GM18858 (cell line): ENCODE results near the gene TBC1D22A.
A peak's percentile ranks its signal among the peaks of the same experiment; 100 is the strongest.

Experiments
- ATAC-seq: cut with Tn5 transposase; IDR thresholded peaks from one replicate; pipeline ENCODE4 v1.9.1; 2021; ENCODE audit not compliant: unreplicated experiment

TBC1D22A gene

DNA sequence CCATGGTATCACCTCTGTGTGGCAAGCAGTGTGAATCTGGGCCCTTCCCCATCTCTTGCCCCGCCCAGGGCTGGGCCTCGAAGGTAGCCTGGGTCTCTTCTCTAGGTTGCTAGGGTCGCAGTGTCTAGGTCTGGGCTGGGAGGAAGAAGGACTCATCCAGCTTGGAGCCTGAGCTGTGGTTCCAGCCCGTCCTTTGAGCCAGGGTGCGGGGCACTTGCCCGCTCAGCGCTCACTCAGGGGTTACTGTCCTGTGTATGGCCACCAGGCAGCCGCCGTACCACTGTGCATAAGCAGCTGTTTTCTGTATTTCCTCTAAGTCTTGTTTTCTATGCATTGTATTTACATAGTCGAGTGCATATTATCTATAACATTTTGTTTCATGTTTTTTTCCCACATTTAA is 160.9 kb downstream of the TBC1D22A start:
- no peak for ATAC-seq

DNA sequence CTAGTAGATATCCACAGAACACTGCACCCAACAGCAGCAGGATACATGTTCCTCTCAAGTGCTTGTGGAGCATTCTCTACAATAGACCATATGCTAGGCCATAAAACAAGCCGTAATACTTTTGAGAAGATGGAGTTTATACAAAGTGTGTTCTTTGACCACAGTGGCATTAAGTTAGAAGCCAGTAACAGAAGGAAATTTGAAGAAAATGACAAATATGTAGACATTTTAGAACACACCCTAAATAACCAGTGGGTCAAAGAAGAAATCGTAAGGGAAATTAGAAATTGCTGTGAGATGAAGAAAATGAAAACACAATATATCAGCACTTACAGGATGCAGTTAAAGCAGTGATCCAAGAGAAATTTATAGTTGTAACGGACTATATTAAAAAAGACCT is 163.4 kb downstream of the TBC1D22A start:
- ATAC-seq = no peak

DNA sequence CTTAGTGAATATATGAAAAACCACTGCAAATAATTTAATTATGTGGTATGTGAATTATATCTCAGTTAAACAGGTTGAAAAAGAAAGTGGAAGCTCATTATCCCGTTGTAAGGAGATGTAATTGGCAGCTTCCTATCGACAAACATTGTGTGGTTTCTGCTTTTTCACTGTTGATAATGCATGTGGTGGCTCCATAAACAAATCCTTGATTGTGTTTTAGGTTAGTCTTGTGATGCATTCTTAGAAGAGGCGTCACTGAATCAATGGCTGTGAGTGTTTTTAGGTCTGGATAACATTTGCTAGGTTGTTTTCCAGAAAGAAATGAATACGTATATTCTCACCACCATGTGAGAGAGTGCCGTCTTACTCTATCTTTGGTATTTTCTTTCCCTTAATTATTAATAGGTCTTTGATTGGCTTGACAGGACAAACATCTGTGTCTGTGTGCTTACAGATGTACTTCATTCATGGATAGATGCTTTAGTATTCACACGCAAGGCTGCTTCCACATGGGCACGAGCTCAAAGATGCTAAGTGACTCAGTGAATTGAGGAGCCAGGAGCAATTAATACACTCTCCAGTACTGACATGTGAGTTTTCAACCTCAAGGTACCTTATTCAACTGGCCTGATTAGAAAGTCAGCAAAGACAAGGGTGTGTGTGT is 166.7 kb downstream of the TBC1D22A start:
- no peak for ATAC-seq

DNA sequence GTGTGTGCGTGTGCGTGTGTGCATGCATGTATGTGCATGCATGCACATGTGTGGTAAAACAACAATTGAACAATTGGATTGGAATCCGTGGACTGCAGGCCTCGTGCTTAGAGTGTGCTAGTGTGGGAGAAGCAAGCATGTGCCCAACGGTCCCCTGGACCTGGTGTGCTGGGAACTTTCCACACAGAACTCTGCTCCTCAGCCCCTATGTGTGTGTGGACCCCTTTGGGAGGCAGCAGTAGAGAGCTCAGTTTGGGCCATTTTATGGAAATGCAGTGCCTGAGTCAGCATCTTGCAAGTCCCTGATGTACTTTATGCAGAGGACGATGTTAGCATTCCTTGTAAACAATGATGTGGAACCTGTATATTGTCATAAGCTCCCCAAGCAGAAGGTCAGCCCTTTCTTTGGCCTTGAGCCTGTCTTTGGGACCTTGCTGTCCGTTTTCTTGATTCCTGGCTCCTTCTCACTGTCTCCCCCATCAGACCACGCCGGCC is 167.3 kb downstream of the TBC1D22A start:
- no peak for ATAC-seq

DNA sequence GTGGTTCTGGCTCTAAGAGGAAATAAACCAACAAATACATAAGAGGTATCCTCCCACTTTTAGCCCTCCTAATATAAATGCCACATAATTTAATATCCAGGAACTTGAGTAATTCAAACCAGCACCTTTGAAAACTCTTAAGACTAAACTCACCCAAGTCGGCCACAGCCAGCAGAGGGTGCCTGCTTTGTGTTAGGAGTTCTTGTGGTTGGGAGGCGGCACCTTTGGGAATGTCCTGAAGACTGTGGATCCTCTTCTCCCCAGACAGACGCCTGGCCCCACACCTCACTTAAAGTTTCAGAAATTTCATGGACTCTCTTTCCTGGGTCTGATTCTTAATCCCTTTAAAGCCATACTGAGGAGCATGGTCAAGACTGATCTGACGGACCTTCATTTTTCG is 169.0 kb downstream of the TBC1D22A start:
- no peak for ATAC-seq

DNA sequence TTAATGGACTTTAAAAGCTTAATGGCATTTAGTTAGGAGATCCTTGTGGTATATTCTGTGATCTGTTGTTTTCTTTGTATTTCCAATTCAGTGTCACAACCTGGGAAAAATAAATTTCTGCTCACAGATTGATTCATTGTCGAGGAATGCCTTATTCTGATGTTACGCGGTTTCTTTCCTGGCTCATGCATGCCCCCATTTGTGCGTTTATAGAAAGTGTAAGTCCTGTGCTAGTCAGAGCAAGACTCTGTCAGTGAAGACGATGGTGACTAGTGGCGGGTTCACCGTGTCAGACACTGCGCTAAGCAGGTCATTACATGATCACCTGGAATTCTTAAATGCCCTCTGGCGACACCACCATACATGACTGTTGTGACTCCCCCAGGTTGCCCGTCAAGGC is 169.4 kb downstream of the TBC1D22A start:
- no peak for ATAC-seq

DNA sequence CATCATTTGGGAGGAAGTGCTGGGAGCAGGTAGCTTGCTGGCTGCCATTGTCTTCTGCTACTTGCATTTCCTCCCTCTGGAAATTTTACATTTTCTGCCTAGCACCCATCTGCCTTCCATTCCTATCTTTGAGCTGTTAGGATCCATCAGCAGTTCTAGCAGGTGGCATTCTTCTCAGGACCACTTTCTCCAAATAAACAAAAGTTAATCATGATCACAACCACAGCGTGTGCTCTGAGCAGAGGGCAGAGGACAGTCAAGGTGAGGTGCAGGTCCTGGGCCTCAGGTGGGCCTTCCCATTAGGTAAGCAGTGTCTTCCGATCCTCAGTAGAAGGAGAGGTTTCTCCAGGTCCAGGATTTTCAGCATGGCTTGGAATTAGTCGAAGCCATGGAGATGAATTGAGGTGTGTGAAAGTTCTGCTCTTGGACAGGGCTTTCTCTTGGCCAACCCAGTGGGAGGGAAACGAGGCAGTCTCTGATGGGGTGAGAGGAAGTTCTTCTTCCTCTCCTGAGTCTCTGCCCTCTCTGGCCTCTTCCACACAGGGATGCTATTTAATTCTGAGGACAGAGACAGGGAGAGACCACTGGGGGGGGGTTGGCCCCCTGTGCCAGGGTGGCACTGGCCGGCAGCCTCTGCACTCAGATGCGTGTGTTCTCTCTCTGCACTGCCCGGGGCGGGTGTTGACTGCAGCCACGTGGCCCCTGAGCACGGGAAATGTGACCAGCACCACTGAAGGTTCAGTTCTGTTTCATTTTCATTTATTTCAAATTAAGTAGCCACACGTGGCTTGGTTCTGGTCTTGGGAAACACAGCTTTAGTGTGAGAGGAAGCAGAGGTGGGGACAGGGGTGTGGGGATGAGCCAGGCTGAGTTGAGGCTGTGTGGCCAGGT is 170.8 kb downstream of the TBC1D22A start:
- no peak for ATAC-seq

DNA sequence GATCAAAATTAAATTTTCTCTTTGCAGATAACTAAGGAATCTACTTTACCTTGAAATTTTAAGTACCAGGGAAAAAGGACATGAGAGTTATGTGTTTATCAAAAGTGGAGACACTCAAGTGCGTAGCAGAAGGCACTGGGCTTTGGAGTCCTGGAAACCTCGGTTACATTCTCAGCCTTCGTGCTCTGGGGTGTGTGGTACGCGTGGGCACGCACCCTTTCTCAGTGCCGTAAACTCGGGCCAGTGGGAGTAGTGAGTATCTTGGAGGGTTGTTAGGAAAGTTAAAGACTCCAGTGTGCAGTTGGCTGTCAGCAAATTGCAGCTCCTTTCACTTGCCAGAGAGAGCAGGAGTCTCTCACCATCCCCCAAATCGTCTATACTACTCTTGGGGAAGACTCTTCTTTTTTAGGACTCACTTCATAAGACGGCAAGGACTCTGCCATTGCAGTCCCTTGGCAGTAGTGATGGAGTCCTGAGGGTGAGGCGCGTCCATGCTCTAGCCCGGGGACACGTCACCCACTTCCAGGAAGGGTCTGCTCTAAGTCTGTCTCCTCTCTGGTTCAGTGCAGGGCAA is 171.8 kb downstream of the TBC1D22A start:
- no peak for ATAC-seq

DNA sequence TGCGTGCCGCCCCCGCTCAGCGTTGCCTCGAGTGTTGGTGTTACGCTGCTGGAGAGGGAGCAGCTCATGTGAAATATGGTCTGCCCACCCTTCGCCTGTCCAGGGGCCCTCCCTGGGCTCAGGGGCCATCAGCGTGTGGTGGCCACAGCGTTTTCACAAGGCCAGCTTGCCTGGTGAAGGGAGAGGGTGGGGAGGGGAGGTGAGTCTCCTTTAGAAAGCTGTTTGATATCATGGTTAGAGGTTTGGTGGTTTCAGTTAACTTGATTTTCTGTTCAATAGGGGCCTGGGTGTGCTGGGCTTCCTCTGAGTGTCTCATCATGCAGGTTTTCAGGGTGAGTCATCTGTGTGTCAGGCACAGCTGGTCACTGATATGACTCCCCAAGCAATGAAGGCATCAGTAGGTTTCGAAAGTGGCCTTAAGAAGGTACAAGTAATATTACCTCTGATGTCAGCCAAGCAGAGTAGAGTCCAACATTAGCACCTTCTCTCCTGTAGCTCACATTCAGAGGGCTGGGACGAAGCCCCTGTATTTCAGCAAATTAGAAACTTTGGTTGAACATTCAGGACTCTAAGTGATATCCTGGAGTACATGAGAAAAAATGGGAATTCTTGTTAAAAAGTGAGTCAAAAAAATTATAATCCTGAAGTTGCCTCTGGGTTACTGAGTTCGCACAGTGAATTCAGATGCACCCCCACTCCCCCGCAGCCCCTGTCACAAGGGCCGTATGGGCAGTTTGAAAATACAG is 172.5 kb downstream of the TBC1D22A start:
- ATAC-seq = peak; percentile 47

DNA sequence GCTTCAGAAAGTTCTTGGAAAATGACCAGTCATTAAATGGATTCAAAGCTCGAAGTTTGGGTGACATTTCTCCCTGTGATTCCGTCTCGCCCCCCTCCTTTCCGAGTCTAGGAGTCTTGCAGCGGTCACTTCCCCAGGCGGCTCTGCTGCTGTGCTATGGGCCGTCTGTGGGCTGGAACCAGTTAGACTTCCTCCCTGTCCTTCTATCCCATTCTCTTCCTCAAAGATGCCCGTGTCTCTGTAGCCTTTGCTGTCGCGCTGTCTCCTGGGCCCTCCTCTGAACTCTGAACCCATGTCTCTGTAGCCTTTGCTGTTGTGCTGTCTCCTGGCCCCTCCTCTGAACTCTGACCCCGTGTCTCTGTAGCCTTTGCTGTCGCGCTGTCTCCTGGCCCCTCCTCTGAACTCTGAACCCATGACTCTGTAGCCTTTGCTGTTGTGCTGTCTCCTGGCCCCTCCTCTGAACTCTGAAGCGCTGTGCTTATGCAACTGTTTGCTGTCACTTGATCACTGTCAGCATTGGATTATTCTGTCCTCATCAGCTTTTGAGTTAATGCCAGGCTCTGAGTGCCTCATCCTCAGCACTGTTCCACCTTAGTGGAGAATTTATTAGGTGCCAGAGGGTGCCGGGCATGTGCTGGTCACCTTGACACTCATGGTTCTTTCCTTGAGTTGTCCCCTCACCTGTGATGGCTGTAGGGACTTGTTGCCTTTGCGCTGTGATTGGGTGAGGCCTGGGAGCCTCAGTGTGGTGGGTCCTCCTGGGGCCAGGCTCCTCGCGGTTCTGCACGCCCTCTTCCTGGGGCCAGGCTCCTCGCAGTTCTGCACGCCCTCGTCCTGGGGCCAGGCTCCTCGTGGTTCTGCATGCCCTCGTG is 173.3 kb downstream of the TBC1D22A start:
- no peak for ATAC-seq

DNA sequence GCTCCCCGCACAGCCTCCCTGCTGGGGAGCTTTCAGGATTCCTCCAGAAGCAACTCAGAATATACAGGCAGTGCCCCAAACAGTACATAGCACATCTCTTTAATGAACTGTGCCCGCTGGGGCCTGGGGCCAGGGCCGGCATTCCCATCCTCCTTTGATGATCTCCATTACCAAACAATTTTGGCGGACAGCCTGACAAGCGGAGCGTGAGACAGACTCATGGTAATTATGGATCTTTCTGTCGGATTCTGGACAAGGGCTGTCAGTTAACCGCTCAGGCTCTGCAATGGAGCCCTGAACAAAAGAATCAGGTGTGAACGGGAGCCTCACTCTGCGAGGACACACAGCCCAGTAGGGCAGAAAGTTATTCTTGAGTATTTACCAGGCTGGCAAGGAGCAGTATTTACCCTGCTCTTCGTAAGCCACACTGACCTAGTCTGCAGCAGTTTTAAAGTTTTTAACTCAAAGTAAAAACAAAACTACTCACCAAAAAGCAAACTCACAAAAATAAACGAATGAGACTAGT is 174.0 kb downstream of the TBC1D22A start:
- no peak for ATAC-seq

DNA sequence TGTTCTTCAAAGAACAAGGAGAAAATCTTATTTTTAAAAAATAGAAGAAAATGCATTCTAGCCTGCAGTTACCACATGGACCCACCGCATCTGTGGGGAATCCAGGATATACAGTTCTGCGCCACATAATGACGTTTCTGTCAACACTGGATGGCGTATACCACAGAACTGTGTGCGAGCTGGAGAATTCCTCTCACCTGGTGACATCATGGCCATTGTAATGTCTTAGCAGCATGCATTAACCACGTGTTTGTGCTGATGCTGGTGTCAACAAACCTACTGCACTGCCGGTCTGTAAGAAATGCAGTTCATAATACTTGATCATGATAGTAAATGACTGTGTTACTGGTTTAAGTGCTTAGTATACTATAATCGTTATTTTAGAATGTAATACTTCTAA is 174.7 kb downstream of the TBC1D22A start:
- no peak for ATAC-seq

DNA sequence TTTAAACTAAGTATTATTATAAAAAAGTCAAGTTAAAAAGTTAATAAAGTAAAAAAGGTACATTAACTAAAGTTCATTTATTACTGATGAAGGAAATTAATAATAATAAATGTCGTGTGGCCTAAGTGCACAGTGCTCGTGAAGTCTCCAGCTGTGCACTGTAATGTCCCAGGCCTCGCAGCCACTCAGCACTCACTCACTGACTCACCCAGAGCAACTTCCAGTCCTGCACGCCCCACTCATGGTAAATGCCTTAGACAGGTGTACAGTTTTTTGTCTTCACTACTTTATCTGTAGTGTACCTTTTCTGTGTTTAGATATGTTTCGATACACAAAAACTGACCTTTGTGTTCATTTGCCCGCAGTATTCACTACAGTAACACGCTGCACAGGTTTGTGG is 175.5 kb downstream of the TBC1D22A start:
- ATAC-seq = no peak

DNA sequence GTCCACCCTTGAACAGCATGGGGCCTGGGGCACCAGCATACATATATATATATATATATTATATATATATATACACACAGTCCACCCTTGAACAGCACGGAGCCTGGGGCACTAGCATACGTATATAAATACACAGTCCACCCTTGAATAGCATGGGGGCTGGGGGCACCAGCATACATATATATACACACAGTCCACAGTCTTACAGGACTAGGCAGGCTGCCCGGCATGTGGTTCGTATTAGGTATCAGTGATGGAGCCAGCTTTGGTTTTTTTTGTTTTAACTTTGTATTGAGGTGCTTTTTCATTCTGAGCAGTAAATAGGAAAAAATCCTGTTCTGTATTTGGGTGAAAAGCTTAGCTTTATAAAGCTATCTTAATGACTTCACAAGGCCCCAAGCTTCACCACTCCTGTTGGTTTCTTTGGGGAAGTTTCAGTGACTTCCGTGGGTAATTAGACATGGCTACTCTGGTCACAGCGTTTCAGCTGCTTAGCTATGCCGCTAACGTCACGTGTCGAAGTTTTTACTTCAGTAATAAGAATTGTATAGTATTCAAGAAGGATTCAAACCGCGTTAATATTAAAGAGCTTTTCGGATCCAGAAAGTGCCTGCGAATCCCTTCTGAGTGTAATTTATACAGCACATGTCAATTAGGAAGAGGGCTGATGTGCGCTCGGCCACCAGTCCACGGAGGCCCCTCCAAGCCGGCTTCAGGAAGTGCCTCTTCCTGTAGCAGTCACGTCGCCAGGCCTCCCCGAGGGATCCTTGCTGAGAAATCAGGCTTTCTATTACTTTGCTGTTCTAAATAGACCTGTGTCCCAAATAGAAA is 179.7 kb downstream of the TBC1D22A start:
- ATAC-seq = no peak

DNA sequence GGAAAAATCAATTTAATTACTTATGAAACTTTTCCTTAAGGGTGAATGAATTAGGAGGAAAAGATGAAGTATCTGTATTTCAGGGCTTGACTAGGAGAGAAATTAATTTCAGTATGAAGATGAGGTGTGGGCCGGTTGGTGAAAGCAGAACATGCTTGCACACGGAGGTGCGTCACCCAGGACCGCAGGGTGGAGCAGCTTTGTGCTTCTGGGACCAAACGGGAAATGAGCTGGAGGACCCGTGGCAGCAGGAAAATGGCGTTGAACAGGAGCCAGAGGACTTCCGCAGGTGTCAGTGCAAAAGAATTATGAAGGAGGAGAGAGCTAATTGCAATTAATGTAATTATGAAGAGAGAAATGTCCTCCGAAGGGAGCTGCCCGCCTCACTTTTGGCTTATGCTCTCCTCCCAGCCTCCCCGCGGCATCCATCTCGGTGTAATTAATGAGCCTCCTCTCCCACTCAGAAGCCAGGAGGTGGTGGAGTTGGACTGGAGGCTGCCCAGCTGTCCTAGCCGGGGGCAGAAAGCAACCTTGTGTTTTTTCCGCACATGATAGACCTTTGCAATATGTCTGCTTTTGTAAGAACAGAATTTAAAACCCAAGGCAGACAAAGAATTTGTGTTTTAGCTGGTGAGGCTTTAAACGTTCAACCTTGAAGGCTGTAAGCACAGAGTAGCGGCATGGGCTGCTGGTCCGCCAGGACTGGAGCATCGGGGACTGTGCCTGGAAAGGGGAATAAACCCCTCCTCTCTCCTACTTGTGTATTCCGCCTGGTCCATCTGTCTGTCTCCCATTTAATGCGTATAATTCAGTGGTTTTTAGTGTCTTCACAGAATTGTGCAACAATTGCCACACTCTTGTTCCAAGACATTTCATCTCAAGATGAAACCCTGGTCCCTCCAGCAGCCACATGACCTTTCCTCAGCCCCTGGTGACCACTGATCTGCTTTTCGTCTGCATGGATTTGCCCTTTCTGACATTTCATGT is 180.6 kb downstream of the TBC1D22A start:
- no peak for ATAC-seq

DNA sequence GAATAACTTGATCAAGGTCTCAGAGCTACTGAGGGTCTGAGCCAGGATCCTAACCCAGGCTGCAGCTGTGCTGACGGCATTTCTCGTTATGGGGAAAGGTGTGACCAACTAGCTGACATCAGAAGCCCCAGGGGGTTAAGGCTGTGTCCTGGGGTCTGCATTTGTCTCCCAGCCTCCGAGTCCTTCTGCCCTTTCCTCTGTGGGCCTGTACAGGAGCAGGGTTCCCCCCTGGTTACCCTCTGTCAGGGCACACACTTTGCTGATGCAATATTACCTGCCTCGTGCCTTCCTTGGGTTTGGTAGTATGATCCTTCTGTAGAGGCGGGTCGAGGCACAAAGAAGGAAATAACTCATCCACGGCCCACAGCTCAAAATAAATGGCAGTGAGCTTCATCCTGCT is 183.0 kb downstream of the TBC1D22A start:
- ATAC-seq = no peak

DNA sequence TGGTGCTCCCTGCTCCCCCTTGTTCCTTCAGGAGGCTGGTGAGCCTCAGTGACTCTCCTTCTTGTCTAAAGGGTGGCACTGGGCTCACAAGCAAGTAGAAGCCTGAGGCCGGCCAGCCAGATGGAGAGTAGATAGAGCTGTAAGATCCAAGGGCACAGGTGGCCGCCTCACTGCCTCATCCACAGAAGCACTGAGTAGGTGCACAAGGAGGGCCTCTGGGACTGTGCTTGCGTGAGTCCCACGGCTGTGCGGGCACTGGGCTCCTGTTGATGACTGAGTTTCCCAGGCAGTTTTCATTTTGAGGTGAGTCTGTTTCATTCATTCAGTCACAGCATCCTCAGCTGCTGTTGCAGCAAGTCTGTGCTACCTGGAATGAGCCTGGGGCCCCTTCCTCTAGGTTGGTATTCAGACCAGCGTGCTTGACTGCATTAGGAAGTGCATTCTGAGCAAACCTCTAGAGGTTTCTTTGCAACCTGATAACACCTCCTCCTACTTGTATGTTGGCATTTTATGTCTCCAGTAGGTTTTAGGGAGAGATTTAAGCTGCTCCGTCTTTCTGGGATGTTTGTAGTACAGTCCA is 184.0 kb downstream of the TBC1D22A start:
- no peak for ATAC-seq
